ENCODE measurements around the gene DNAJC27.

Gene DNAJC27

DNA sequence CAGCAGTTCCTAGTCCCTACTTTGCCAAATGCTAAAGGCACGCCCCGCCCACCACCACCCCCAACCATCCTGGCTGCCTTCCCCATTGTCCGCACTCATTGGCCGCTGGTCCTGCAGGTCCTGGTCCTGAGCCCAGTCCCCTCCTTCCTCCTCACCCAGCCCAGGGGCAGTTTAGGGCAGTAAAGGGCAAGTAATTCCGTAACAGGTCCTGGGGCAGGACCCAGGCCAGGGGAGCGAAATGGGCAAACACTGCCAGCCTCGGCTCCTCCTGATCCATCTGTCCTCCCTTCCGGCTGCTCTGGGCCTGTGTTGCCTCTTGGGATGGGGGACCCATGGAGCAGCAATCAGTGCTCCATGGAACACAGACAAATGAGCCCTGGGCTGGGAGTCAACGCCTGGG, 57.8 kb downstream of the DNAJC27 start:
- Histone ChIP-seq H3K4me3 (ENCODE audit: insufficient read depth, low read depth, low read length, poor library complexity, severe bottlenecking) (no peak overlapping the region), H3K27ac (ENCODE audit: insufficient read depth, low read length, poor library complexity, severe bottlenecking) (no peak overlapping the region), H3K9me3 (ENCODE audit: control insufficient read depth, low read length) (no peaks in the 10 kb centered on the region), H3K36me3 (ENCODE audit: control insufficient read depth, insufficient read depth, low read length) (no peaks in the 10 kb centered on the region), H3K4me1 (ENCODE audit: control insufficient read depth, insufficient read depth, low read length, poor library complexity, severe bottlenecking) (peaks cover 18% of the 10 kb centered on the region), H3K27me3 (replicated peaks; ENCODE audit: control insufficient read depth, insufficient read depth, low read length, poor library complexity, severe bottlenecking) (no peaks in the 10 kb centered on the region)
- no peak for DNase-seq

- Histone ChIP-seq H3K4me3 (ENCODE audit: insufficient read depth, low read depth, low read length, poor library complexity, severe bottlenecking) (no peak overlapping the region), H3K9me3 (ENCODE audit: control insufficient read depth, low read length) (no peaks in the 10 kb centered on the region), H3K4me1 (ENCODE audit: control insufficient read depth, insufficient read depth, low read length, poor library complexity, severe bottlenecking) (peaks cover 9% of the 10 kb centered on the region), H3K36me3 (ENCODE audit: control insufficient read depth, insufficient read depth, low read length) (no peaks in the 10 kb centered on the region), H3K27me3 (replicated peaks; ENCODE audit: control insufficient read depth, insufficient read depth, low read length, poor library complexity, severe bottlenecking) (no peaks in the 10 kb centered on the region), H3K27ac (ENCODE audit: insufficient read depth, low read length, poor library complexity, severe bottlenecking) (no peak overlapping the region)
- DNase-seq, result no peak
Observed at GRCh38 chr2:24912986-24913385, 58.8 kb downstream of the DNAJC27 start.

- Histone ChIP-seq H3K4me3 (ENCODE audit: insufficient read depth, low read depth, low read length, poor library complexity, severe bottlenecking) (no peak overlapping the region), H3K27me3 (replicated peaks; ENCODE audit: control insufficient read depth, insufficient read depth, low read length, poor library complexity, severe bottlenecking) (no peaks in the 10 kb centered on the region), H3K9me3 (ENCODE audit: control insufficient read depth, low read length) (no peaks in the 10 kb centered on the region), H3K4me1 (ENCODE audit: control insufficient read depth, insufficient read depth, low read length, poor library complexity, severe bottlenecking) (peaks cover 4% of the 10 kb centered on the region), H3K36me3 (ENCODE audit: control insufficient read depth, insufficient read depth, low read length) (no peaks in the 10 kb centered on the region), H3K27ac (ENCODE audit: insufficient read depth, low read length, poor library complexity, severe bottlenecking) (no peak overlapping the region)
- DNase-seq, result no peak
Observed at GRCh38 chr2:24912523-24912922, 59.2 kb downstream of the DNAJC27 start.

GRCh38 chr2:24910245-24910644, 61.5 kb downstream of the DNAJC27 start:
- Histone ChIP-seq H3K27ac (ENCODE audit: insufficient read depth, low read length, poor library complexity, severe bottlenecking) (no peak overlapping the region), H3K36me3 (ENCODE audit: control insufficient read depth, insufficient read depth, low read length) (no peaks in the 10 kb centered on the region), H3K4me1 (ENCODE audit: control insufficient read depth, insufficient read depth, low read length, poor library complexity, severe bottlenecking) (no peaks in the 10 kb centered on the region), H3K9me3 (ENCODE audit: control insufficient read depth, low read length) (no peaks in the 10 kb centered on the region), H3K4me3 (ENCODE audit: insufficient read depth, low read depth, low read length, poor library complexity, severe bottlenecking) (no peak overlapping the region), H3K27me3 (replicated peaks; ENCODE audit: control insufficient read depth, insufficient read depth, low read length, poor library complexity, severe bottlenecking) (no peaks in the 10 kb centered on the region)
- DNase-seq, result no peak

- Histone ChIP-seq H3K9me3 (ENCODE audit: control insufficient read depth, low read length) (no peaks in the 10 kb centered on the region), H3K4me1 (ENCODE audit: control insufficient read depth, insufficient read depth, low read length, poor library complexity, severe bottlenecking) (no peaks in the 10 kb centered on the region), H3K36me3 (ENCODE audit: control insufficient read depth, insufficient read depth, low read length) (no peaks in the 10 kb centered on the region)
Observed at GRCh38 chr2:24909555-24910177, 62.1 kb downstream of the DNAJC27 start.

DNA sequence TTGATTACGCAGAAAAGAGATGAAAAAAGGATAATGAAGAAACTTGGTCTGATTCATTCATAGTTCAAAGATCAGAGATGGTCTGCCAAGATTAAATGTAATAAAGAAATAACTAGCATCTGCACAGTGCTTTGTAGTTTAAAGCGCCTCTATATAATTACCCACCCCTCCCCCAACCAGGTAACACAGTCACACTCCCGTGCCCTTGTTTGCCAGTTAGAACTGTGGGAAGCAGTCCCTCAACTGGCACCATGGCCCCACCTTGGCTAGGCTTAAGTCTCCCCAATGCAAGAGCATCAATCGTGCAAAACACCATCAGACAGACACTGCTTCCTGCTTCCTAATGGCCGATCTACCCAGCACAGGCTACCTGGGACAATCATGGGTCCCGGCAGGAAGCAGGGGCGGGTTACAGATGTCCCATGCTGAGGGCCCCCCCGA, 63.3 kb downstream of the DNAJC27 start:
- Histone ChIP-seq H3K27ac (ENCODE audit: insufficient read depth, low read length, poor library complexity, severe bottlenecking) (no peak overlapping the region), H3K9me3 (ENCODE audit: control insufficient read depth, low read length) (no peaks in the 10 kb centered on the region), H3K4me3 (ENCODE audit: insufficient read depth, low read depth, low read length, poor library complexity, severe bottlenecking) (no peak overlapping the region), H3K27me3 (replicated peaks; ENCODE audit: control insufficient read depth, insufficient read depth, low read length, poor library complexity, severe bottlenecking) (no peaks in the 10 kb centered on the region), H3K4me1 (ENCODE audit: control insufficient read depth, insufficient read depth, low read length, poor library complexity, severe bottlenecking) (no peaks in the 10 kb centered on the region), H3K36me3 (ENCODE audit: control insufficient read depth, insufficient read depth, low read length) (no peaks in the 10 kb centered on the region)
- DNase-seq, result no peak

More at GRCh38 chr2:24909555-24910177, 62.1 kb downstream of the DNAJC27 start:
- no peak for DNase-seq
- Histone ChIP-seq H3K27me3 (replicated peaks; ENCODE audit: control insufficient read depth, insufficient read depth, low read length, poor library complexity, severe bottlenecking) (no peaks in the 10 kb centered on the region), H3K4me3 (ENCODE audit: insufficient read depth, low read depth, low read length, poor library complexity, severe bottlenecking) (no peak overlapping the region), H3K27ac (ENCODE audit: insufficient read depth, low read length, poor library complexity, severe bottlenecking) (no peak overlapping the region)

GRCh38 chr2:24907116-24907515, 64.6 kb downstream of the DNAJC27 start:
- no peaks in the 10 kb centered on the region for H3K36me3 ChIP-seq (ENCODE audit: control insufficient read depth, insufficient read depth, low read length)
- DNase-seq, result no peak
- H3K4me3 ChIP-seq (ENCODE audit: insufficient read depth, low read depth, low read length, poor library complexity, severe bottlenecking), result no peak overlapping the region
- no peaks in the 10 kb centered on the region for H3K27me3 ChIP-seq (replicated peaks; ENCODE audit: control insufficient read depth, insufficient read depth, low read length, poor library complexity, severe bottlenecking)
- no peak overlapping the region for H3K27ac ChIP-seq (ENCODE audit: insufficient read depth, low read length, poor library complexity, severe bottlenecking)
- no peaks in the 10 kb centered on the region for H3K9me3 ChIP-seq (ENCODE audit: control insufficient read depth, low read length)
- no peaks in the 10 kb centered on the region for H3K4me1 ChIP-seq (ENCODE audit: control insufficient read depth, insufficient read depth, low read length, poor library complexity, severe bottlenecking)

GRCh38 chr2:24906466-24906865, 65.3 kb downstream of the DNAJC27 start:
- H3K36me3 ChIP-seq (ENCODE audit: control insufficient read depth, insufficient read depth, low read length), result no peaks in the 10 kb centered on the region
- H3K27me3 ChIP-seq (replicated peaks; ENCODE audit: control insufficient read depth, insufficient read depth, low read length, poor library complexity, severe bottlenecking), result no peaks in the 10 kb centered on the region
- H3K9me3 ChIP-seq (ENCODE audit: control insufficient read depth, low read length), result no peaks in the 10 kb centered on the region
- DNase-seq, result no peak
- no peak overlapping the region for H3K27ac ChIP-seq (ENCODE audit: insufficient read depth, low read length, poor library complexity, severe bottlenecking)
- no peak overlapping the region for H3K4me3 ChIP-seq (ENCODE audit: insufficient read depth, low read depth, low read length, poor library complexity, severe bottlenecking)
- H3K4me1 ChIP-seq (ENCODE audit: control insufficient read depth, insufficient read depth, low read length, poor library complexity, severe bottlenecking), result no peaks in the 10 kb centered on the region

- no peaks in the 10 kb centered on the region for H3K27me3 ChIP-seq (replicated peaks; ENCODE audit: control insufficient read depth, insufficient read depth, low read length, poor library complexity, severe bottlenecking)
- DNase-seq, result no peak
- H3K9me3 ChIP-seq (ENCODE audit: control insufficient read depth, low read length), result no peaks in the 10 kb centered on the region
- H3K36me3 ChIP-seq (ENCODE audit: control insufficient read depth, insufficient read depth, low read length), result no peaks in the 10 kb centered on the region
- H3K4me3 ChIP-seq (ENCODE audit: insufficient read depth, low read depth, low read length, poor library complexity, severe bottlenecking), result no peak overlapping the region
- H3K4me1 ChIP-seq (ENCODE audit: control insufficient read depth, insufficient read depth, low read length, poor library complexity, severe bottlenecking), result no peaks in the 10 kb centered on the region
- no peak overlapping the region for H3K27ac ChIP-seq (ENCODE audit: insufficient read depth, low read length, poor library complexity, severe bottlenecking)
Observed at GRCh38 chr2:24903161-24904103, 68.3 kb downstream of the DNAJC27 start.

DNA sequence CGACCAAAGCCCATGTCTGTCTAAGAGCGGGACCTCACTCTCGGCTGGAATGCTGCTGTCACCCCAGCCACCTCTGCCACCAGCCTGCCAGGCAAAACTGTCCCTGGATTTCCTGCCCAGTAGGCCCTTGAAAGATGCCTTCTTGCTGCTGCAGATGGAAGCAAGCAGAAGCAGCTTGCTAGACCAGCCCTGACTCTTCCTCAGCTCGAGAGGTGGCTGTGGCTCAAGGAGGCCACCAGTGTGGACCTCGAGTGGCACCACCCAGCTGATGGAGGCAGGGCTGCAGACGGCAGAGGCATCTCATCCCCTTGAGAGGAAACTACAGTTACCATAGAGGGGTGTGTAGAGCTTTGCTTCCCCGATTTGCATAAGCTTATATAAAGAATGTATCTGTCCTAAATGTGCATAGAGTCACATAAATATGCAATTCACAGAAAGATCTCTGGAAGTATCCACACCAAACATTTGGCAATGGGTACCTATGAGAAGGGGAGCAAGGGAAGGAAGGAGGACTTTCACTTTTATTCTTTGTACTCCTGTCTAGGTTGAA, 72.3 kb downstream of the DNAJC27 start:
- Histone ChIP-seq H3K4me1 (ENCODE audit: control insufficient read depth, insufficient read depth, low read length, poor library complexity, severe bottlenecking) (no peaks in the 10 kb centered on the region), H3K27ac (ENCODE audit: insufficient read depth, low read length, poor library complexity, severe bottlenecking) (no peak overlapping the region)

More for the DNA sequence above, 72.3 kb downstream of the DNAJC27 start:
- peaks cover 6% of the 10 kb centered on the region for H3K9me3 ChIP-seq (ENCODE audit: control insufficient read depth, low read length)
- H3K4me3 ChIP-seq (ENCODE audit: insufficient read depth, low read depth, low read length, poor library complexity, severe bottlenecking), result no peak overlapping the region
- DNase-seq, result no peak
- H3K27me3 ChIP-seq (replicated peaks; ENCODE audit: control insufficient read depth, insufficient read depth, low read length, poor library complexity, severe bottlenecking), result no peaks in the 10 kb centered on the region
- no peaks in the 10 kb centered on the region for H3K36me3 ChIP-seq (ENCODE audit: control insufficient read depth, insufficient read depth, low read length)

Data from effector memory CD4-positive, alpha-beta T cell (primary cell).